HuH-7.5 (cell line): ENCODE data around the gene SCAMP1.
"Not testable (repeated sequence)": the region's sequence is repeated elsewhere in the genome, so short reads cannot be mapped to it uniquely, and the experiment has no call there.

Experiments used
- DNase-seq: peaks from one replicate; pipeline ENCODE4 v3.0.0; 2011; ENCODE audit warnings: low spot score

The SCAMP1 gene

DNA sequence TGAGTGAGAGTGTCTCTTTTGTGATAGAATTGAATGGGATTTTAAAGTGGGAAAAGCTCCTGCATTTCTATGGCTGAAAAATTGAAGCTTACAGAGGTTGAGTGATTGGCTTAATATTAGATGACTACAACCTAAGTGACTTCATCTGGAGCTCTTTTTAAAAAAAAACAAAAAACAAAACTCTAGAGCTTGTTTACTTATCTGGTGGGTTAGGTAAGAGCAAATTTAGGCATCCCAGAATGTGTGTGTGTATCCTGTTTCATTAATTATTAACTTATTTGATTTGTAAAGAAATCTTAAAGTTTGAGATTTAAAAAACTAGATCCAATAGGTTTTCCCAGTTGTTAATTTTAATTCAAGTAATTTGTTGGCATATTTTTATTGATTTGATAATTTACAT, 60.1 kb downstream of the SCAMP1 start:
- DNase-seq: no peak

DNA sequence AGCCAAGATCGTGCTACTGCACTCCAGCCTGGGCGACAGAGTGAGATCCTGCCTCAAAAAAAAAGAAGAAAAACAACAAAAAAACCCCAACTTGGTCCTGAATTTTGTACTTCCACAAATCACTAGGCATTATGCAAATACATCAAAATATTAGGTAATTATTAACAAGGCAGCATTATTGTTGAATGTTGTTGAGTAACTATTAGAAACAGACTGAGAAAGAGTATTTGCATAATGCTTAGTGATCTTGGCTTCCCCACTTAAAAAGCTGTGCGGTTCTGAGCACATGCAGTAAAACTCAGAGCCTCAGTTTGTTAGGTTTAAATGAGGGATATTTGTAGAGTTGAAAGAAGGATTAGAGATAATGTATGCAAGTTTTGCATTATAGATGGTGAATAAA, 64.2 kb downstream of the SCAMP1 start:
- no peak for DNase-seq

DNA sequence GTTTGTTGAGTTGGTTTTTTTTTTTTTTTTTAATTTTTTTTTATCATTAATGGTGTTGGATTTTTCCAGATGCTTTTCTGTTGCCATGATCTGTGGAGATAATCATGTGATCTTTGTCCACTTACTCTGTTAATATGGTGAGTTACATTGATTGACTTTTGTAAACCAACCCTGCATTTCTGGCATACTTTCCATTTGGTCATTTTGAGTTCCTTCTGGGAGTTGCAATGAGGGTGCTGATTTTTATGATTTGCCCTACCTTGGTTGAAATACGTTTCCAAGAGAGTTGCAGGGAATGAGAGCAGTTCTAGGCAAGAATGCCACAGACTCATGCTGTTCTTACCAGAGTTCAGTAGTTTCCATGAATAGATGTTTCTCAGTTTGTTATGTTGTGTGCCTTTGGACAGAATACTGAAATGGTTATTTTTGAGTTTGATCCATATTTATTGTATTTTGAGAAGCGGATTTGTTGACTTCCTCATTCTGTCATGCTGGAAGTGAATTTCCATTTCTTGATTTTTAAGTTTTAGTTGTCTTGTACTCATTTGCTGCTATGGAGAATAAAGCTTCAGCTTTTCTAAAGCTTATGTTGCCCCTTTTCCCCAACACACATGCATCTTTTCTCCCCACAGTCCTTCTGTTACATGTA, 69.0 kb downstream of the SCAMP1 start:
- DNase-seq: no peak

DNA sequence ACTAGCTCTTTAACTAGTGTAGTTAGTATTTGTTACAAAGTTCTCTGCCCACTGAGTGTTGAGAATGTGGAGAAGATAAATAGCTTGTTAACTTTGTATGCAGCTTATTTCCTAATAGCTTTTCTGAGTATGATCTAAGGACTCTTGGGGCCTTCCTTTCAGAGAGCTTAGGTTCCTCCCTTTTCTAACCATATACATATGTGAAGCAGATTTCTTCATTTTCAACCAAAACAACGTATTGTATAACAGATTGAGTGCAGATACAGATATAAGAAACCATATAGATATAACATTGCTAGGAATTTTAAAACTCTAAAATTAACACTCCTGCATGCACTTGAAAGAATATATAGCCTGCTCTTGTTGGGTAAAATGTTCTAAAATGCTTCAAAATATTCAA, 70.4 kb downstream of the SCAMP1 start:
- DNase-seq: no peak

DNA sequence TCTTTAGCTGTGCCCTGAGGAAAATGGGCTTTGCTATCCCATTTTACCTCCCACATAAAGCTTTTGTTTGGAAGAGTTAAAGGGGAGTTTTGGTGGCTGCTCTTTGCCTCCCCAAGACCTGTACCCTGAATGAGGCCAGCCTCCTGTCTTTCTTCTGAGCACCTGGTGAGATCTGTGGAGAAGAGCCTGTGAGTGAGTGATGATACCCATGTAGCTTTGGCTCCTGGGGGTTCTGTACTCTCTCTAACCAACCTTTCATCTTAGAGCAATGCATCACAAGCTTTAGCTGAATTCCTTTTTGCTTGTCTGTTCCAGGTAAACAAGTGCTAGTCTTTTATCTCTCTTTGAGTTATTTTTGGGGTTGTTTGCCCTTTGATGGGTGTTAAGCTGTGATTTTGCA, 73.6 kb downstream of the SCAMP1 start:
- no peak for DNase-seq

DNA sequence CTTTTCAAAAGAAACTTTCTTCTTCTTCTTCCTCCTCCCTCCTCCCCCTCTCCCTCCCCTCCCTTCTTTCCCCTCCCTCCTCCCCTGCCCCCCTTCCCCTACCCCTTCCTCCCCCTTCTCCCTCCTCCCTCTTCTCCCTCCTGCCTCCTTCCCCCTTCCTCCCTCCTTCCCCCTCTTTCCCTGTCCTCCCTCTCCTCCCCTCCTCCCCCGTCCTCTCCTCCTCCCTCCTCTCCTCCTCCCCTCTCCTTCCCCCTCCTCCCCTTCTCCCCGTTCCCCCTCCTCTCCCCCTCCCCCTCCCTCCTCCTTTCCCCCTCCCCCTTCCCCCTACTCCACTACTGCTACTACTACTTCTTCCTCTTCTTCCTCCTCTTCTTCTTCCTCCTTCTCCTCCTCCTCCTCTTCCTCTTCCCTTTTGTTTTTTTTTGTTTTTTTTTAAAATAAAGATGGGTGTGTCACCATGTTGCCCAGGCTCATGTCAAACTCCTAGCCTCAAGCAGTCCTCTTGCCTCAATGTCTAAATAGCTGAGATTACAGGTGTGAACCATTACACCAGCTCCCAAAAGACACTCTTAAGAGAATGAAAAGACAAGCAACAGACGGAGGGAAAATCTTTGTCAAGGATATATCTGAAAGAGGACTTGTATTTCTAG, 87.5 kb downstream of the SCAMP1 start:
- no peak for DNase-seq

DNA sequence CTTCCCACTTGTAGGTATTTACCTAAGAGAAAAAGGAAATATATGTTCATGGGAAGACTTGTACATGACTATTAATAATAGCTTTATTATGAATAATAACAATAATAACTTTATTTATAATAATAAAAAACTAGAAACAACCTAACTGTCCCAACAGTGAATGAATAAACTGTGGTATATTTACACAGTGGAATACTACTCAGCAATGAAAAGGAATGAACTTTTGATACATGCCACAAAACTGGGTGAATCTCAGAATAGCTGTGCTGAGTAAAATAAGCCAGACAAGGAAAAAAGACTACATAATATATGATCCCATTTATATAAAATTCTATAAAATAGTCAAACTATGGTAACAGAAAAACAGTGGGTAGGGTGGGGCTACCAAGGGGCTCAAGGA, 88.7 kb downstream of the SCAMP1 start:
- no peak for DNase-seq

DNA sequence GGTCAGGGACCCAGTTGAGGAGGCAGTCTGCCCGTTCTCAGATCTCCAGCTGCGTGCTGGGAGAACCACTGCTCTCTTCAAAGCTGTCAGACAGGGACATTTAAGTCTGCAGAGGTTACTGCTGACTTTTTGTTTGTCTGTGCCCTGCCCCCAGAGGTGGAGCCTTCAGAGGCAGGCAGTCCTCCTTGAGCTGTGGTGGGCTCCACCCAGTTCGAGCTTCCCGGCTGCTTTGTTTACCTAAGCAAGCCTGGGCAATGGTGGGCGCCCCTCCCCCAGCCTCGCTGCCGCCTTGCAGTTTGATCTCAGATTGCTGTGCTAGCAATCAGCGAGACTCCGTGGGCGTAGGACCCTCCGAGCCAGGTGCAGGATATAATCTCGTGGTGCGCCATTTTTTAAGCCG, 97.1 kb downstream of the SCAMP1 start:
- DNase-seq: not testable (repeated sequence)

DNA sequence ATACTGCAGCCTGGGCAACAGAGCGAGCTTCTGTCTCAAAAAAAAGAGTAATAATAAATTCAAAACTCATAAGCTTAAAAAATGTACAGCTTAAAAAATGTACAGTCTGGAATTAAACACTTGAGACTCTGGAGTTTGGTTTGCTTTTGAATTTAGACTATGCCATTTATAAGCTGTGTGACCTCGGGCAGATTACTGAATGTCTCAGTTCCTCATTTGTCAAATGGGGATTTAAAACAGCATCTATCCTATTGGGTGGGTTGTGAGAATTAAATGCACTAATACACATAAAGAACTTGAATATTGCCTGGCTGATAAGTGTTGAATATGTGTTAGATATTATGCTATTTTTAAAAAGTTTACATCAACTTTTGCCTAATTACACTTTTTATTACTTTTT, 98.4 kb downstream of the SCAMP1 start:
- no peak for DNase-seq

DNA sequence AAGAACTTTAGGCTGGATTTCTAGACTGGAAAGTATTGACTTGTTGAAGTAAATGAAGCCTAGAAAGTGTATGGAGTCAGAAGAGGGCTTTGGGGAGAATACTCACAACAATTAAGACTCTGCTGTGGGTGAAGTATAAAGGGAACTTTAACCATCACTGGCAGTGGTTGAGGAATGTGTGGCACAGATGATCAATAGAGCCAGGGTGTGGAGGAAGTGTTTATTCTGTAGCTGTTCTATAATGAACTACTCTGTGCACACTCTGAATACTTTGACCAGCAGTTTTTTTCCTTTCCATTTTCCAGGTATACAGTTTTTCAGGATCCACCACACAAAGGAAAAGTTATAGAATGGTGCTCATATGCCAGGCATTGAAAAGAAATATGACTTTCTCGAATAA, 106.7 kb downstream of the SCAMP1 start:
- no peak for DNase-seq

DNA sequence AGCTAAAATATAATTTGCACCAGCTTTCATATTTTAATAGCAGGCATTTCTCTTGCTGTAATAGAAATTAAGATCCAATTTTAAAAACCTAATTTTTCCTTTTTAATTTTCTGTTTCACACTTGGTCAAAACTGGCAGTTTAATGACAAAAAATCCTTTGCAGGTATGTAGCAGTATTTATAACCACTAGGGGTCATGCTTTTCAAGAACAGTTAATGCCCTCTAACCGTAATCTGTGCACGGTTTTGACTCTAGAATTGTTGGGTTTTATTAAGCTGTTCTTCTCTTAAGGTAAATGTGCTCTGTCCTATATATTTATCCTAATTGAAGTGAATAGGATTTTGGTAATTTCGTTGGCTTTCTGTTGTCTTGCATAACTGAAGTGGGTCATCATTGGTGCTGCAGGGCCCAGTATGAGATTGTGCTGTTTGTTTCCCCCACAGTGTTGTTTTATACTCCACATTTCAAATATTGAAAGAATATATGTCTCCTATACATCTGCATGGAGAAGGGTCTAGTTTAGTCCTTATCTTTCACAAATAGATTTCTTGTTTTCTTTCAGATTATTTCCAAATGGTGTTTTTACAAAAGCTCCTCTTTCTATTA, 107.4 kb downstream of the SCAMP1 start:
- no peak for DNase-seq

DNA sequence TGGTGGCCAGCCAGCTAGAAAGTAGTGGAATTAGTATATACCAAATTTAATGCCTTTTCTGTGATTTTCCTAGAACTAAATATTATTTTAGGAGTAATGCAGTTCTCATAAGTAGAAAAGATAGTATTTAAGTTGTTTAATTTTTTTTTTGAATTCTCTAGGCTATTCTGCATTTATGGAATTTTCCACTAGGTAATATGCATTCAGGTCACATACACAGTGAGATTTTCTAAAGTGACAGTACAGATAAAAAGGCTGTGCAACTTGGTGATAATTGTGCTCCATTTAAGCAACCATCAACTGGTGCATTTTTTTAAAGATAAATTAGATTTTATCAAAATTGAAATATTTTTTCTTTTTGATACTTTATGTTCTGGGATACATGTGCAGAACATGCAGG, 111.5 kb downstream of the SCAMP1 start:
- DNase-seq: no peak

DNA sequence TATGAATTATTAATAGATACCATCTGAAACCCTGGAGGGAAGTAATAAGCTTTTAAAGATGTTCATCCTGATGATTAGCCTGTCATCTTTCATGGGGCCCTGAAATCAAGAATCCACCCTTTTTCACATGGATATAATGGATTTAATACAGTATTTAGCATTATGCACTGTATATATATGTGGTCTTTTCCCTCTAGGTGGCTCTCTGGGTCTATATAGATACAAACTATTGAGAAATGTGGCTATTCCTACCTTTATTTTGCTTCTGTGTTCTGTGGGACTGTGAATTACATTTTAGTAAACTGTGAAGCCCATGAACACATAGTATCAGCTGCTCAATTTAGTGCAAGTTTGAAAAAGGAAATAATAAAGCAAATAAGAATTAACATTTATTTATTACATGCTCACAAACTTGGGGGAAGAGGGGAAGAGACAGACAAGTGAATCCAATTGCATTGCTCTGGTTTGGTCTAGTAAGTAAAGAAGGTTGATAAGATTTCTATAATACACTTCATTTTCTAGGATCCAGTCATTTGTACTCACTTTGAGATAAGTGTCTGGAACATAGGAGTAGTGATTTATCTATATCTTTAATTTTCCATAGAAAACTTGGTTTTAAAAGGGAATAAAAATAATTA, 112.2 kb downstream of the SCAMP1 start:
- DNase-seq: no peak

DNA sequence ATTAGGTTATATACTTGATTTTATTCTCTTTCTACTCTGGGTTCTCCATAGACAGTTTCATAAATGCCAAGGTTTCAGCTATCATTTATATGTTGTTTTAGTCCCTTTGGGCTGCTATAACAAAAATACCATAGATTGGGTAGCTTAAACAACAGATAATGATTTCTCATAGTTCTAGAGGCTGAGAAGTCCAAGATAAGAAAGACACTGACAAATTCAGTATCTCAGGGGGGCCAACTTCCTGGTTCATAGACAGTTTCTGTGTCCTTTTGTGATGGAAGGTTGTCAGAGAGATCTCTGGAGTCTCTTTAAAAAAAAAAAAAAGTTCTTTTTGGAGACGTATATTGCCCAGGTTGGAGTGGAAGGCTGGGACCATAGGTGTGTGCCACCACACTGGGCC, 113.3 kb downstream of the SCAMP1 start:
- no peak for DNase-seq

DNA sequence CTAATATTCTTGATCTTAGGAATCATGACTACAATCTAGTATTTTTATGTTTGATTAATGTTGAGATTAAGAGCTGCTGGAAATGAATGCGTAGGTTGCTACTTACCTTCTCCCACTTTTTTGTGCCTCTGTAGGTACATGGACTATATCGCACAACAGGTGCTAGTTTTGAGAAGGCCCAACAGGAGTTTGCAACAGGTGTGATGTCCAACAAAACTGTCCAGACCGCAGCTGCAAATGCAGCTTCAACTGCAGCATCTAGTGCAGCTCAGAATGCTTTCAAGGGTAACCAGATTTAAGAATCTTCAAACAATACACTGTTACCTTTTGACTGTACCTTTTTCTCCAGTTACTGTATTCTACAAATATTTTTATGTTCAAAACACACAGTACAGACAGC, 115.0 kb downstream of the SCAMP1 start:
- no peak for DNase-seq

DNA sequence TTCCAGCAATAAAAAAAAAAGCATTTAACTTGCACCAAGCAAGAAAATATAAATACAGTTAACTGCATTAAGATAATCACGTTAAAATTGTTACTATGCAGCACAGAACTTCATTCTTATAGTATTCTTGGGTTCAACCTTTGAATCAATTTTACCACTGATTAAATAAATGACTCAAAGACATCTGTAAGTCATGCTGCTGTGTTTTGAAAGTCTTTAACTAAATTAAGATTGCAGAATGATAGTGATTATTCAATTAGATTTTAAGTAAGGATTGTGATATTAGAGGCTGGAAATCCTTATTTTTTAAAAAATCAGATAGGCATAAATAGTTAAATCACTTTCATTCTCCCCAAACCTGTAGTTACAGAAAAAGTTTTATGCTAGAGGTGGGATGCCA, 116.4 kb downstream of the SCAMP1 start:
- DNase-seq: no peak

DNA sequence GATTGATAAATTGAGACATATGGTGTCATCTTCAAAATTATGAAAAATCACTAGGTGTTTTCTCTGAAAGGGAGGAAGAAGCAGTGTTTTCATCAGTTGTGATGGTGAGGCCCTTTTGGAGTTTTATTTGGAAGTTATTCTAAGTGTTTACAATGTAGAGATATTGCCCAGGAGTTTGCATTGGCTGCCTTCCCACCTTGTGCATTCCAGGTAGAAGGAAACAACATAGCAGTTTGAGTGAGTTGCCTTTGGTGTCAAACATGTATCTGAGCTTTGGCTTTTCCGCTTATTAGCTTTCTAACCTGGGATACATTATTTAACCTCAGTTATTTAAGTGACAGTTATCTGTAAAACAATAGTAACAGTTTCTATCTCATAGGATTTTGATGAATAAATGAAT, 122.5 kb downstream of the SCAMP1 start:
- no peak for DNase-seq

DNA sequence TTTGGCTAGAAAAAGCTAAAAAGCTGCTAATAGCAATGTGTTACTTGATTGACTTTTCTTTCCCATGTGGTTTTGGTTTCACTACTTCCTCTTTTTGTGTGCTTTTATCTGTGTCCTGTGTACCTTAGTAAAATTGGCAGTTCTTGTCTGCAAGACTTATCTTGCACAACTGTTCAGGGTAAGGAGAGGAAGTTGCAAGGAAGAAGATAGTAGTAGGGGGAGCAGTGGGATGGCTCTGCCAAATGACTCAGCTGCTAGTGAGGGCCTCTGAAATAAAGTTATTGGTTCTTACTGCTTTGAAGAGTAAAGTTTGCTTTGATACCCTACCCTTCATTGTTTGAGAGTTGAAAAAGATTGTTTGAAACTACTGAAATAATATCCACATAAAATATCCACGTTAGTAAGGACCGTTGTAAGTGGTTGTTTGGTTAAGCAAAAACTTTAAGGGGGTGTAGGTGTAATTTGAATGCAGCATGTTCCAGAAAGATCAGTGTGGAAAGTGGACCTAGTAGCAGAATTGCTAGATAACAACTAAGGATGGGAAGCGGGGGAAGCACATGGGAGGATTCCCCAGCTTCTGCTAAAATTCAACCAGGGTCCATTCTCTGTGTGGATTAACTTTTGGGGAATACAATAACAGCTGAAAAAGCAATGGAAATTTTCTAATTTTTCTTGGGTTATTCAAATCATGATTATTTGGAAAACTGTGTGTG, 123.5 kb downstream of the SCAMP1 start:
- no peak for DNase-seq

DNA sequence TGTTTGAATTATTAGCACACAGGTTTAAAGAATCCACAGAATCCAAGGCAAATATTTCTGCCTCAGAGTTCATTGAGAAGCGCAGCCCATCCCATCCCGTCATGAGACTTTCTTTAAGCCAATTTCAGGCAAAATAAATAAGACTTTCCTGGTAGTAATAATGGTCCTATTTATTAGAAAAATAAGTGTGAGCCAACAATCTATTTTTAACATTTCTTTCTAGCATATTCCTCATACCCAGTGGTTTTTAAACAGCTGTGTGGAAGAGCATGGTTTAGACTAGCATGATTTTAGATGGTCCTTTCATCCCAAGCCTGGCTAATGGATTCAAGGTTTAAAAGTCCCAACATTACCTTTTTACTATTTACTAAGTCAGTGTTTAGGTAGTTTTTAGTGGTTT, 125.8 kb downstream of the SCAMP1 start:
- no peak for DNase-seq

DNA sequence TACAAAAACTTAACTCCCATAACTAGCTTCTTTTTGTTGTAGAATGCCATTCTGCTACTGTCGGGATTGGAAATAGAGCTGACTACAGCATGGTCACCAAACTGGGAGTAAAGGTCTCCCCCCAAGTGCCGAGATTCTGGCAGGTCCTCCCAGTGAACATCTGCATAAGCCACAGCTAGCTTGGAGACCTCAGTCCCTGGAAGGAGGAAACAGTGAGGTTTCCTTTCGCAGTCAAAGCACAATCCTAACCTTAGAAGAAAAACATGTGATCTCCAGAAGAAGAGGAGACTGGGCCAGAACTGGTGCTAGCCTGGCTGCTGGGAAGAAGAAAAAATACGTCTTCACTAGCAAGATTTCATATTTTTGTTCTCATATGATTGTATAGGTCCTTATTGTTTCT, 127.4 kb downstream of the SCAMP1 start:
- DNase-seq: no peak

DNA sequence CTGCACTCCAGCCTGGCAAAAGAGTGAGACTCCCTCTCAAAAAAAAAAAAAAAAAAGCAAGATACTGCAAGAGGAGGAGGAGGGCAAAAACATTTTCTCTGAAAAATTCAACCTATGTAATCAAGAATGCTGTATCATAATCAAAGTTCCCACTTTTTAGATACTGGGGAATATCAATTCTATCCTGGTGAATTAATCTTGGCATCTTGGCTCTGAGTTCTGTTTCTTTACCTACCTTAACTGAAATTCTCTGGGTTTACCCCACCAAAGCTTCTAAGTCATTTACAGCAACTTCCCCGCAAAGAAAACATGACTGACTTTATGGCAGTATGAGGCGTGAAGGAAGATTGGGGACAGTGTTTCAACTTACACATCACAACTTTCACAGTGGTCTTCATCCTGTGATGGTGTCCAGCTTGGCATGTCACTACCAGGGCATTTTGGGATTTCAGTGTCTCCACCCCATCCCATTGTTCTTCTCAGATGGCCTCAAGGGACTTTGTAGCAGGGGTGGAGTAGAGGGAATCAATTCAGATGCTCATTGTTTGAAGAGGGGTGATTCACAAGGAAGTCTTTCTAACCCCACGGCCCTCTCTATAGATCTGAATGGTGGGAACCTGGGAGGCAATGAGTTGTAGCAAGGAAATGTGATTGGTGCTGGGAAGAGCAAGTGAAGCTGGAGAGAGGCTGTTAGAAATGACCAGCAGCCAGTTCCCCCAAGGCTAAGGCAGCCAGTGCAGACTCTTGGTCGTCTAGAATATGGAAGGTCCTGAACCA, 130.5 kb downstream of the SCAMP1 start:
- no peak for DNase-seq

DNA sequence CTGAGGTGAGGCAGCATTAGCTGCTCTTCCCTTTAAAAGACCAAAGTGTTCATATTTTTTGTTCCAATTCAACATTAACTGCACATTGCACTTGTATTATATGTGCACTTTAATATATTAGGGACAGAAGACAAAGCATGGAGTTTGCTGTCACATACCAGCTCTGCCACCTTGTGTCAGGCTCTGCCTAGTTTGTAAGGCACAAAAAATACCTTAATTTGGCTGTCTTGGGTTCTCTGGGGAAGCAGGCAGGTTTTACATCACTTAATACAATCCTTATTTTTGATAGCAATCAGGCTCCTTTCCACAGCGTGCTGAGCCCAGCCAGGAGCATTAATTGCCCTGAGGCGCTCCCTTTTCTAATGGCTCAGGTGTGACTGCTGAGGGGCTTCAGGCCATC, 131.8 kb downstream of the SCAMP1 start:
- DNase-seq: no peak
